GM12801 (cell line): ENCODE results near the gene BRD3OS.

Experiments used
- TF ChIP-seq, protein P1 (sequence below): IDR thresholded peaks from one replicate; pipeline ENCODE4 v1.5.1; 2011; ENCODE audit warnings: control low read depth; ENCODE audit not compliant: insufficient read length; ENCODE audit errors: extremely low read depth

The BRD3OS gene

DNA sequence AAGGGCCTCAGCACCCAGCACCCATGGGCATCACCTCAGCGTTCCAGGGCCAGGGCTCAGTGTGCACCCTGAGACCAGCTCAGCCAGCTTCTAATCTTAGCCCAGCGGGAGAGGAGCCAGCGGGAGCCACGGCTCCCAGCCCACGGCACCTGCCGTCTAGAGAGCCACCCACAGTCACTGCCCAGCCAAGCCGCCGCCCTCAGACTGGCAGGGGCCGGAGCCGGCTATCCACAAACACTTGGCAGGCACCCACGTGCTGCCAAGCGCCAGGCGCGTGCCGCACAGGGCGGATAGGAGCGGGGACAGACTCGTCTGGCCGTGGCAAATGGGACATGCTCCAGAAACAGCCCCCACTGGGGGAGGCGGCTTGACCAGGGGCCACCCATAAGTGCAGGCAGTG, 24.0 kb downstream of the BRD3OS start:
- TF ChIP-seq, protein P1, sequence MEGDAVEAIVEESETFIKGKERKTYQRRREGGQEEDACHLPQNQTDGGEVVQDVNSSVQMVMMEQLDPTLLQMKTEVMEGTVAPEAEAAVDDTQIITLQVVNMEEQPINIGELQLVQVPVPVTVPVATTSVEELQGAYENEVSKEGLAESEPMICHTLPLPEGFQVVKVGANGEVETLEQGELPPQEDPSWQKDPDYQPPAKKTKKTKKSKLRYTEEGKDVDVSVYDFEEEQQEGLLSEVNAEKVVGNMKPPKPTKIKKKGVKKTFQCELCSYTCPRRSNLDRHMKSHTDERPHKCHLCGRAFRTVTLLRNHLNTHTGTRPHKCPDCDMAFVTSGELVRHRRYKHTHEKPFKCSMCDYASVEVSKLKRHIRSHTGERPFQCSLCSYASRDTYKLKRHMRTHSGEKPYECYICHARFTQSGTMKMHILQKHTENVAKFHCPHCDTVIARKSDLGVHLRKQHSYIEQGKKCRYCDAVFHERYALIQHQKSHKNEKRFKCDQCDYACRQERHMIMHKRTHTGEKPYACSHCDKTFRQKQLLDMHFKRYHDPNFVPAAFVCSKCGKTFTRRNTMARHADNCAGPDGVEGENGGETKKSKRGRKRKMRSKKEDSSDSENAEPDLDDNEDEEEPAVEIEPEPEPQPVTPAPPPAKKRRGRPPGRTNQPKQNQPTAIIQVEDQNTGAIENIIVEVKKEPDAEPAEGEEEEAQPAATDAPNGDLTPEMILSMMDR = no peak

DNA sequence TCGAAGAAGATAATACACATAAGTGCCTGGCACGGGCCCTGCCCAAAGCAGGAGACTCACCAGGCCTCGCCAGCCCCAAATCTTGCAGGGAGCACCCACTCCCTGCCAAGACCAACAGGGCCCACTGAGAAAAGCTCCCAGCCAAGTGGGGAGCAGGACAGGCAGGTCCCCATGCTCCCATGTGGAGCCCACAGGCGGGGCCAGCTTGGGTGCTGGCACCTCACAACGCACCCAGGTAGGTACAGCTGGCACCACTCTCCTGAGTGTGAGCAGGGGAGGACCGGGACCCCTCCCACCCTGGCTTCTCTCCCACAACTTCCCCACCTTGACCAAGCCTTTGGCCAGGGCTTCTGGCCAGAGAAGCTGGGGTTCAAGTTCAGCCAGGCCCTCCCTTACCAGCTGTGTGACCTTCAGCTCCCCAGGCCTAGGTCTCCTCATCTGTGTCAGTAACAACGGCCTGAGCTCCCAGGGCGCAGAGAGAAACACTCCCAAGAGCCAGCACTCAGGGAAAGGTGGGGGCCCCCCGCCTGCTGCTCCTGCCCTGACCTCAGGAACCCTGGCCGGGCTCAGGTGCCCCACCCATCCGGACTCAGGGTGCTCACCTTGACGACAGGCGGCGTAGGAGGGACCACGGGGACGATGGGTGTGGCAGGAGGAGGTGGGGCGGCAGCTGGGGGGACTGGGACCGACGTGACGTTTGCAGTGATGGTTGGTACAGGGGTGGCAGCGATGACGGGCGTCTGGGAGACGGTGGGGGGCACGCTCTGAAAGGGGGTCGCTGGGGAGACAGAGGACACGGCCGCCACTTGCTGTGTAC, 24.7 kb downstream of the BRD3OS start:
- TF ChIP-seq, protein P1 = no peak

DNA sequence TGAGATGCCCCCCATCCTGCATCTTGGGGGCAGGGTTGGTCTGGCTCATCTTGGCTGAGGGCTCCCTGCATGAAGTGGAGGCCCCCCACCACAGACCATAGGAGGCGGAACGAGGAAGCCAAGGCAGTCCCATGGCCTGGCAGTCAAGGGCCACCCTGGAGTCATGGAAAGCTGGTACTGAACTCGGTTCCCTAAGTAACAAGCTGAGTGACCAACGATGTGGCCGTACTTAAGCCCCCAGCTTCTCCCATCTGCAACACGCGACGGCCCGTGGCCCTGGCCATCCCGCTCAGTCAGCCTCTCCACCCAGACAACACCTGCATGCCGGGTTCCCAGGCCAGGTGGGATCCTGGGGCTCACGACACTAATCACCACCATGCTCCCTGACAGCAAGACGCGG, 25.4 kb downstream of the BRD3OS start:
- TF ChIP-seq, protein P1 = no peak

DNA sequence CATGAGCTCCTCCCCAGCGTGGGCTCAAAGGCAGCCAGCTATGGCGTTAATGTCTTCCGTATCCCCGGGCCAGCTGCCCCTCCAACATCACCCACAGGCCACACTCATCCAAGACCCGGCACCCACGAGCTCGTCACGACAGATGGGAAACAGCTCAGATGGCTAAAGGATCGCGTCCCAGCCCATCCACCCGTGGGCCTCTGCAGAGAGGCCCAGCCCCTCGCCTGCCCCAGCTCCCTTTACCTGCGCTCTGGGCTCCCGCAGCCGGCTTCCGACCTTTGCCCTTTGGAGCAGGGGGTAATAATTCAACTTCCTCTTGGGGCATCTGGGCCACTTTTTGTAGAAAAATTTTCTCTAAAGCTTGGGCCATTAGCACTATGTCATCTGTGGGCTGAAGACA, 26.0 kb downstream of the BRD3OS start:
- TF ChIP-seq, protein P1 = no peak

DNA sequence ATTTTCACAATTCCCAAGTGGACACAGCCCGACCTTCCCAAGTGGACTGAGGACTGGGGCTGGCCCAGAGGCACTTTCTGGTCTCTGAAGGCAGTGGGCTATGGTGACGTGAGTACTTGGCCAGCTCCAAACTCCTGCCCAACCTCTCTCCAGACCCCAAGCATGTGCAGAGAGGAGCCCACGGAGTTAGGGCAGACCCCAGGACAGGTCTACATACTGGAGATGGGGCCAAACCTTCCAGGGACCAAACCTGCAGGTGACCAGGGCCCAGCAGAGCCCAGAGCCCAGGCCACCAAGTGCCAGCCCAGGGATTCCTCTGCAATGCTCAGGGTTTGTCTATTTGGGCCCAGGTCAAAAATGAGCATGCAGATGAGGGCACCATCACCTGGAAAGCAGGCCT, 27.2 kb downstream of the BRD3OS start:
- TF ChIP-seq, protein P1 = no peak

DNA sequence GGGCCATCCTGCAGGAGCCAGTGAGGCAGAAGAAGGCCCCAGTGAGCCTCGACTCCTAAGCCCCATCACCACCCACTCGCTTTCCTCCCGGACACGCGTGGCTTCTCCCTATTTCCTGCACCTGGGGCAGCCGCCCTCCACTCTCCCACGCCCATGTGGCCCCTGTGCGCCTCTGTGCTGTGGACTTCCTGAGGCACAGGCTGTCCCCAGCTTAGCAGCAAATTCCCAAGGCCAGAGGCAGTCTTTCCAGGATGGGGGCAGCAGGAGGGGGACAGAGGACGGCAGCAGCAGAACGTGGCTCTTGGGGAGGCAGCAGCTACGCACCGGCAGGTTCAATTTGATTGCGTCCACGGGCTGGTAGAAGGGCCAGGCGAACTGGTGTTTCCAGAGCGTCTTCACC, 27.7 kb downstream of the BRD3OS start:
- TF ChIP-seq, protein P1 = no peak

DNA sequence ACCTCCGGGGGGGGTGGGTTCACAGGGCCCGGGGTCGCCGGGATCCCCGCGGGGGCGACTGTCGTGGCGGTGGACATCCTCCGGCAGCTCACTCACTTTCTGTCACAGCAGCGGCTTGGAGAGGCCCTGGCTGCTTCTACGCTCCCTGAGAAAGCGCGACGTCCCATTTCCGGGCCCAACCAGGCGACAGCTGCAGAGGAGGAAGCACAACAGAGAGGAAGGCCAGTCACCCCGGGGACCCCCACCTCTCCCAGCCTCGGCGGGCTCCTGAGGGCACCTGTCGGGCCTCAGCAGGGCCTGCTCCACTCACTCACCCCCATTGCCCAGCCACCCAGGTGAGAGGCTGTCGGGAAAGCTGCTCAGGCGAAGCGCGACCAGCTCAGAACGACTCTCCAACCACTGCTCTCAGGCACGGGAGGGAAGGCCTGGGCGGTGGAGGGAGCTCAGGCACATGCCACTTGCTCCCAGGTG, 28.2 kb downstream of the BRD3OS start:
- TF ChIP-seq, protein P1 = no peak
